Caco-2 (cell line): Measurements from ENCODE around the gene TUBG1. TPM values are rescaled to one million over a fixed set of nuclear protein-coding genes. Genes with fewer than 3 reads are reported as not detected.
A peak's percentile ranks its signal among the peaks of the same experiment; 100 is the strongest.

Experiments
- BruUV-seq: library from RNA; stranded (reverse); fragments of 400-500 nt; replicated peaks from 2 replicates; lab custom pipeline; 2021; lab: Mats Ljungman, UMichigan
- CTCF ChIA-PET: fragments of 300-600 bp; sonication (Branson Sonifier 250); formaldehyde crosslinking; loops from one replicate; lab custom pipeline; 2022; ENCODE audit warnings: antibody characterized with exemption; lab: Charles Lee
- POLR2A ChIA-PET: fragments of 300-600 bp; sonication (Branson Sonifier 250); formaldehyde crosslinking; loops from one replicate; lab custom pipeline; 2022; ENCODE audit warnings: antibody characterized with exemption; lab: Charles Lee
- DNase-seq, 2 experiments: peaks; one replicate each; pipeline versions ENCODE4 v3.0.0 to v3.0.0-alpha.2; 2020 to 2022
- H3K27me3 ChIP-seq: replicated peaks from 2 replicates; pipeline ENCODE4 v1.6.0; 2011; ENCODE audit warnings: low read length; ENCODE audit not compliant: control insufficient read depth, insufficient read depth
- H3K36me3 ChIP-seq: 2 replicates; pipeline ENCODE4 v1.5.1; 2011; ENCODE audit warnings: low read length; ENCODE audit not compliant: control insufficient read depth, insufficient read depth
- H3K4me1 ChIP-seq: fragments of 250-450 bp; sonication (Bioruptor Pico); 2 replicates; pipeline ENCODE4 v1.5.1; 2020; ENCODE audit warnings: mild to moderate bottlenecking
- H3K4me3 ChIP-seq: 2 replicates; pipeline ENCODE4 v1.5.1; 2011; ENCODE audit warnings: low read depth, mild to moderate bottlenecking, control low read depth, low read length
- H3K9me3 ChIP-seq: fragments of 250-450 bp; sonication (Bioruptor Pico); 2 replicates; pipeline ENCODE4 v1.5.1; 2020; ENCODE audit warnings: mild to moderate bottlenecking, moderate library complexity
- H3K27ac Mint-ChIP-seq: one replicate; pipeline ENCODE4 v1.8.0; 2022; ENCODE audit warnings: mixed read lengths; ENCODE audit not compliant: unreplicated experiment
- H3K27me3 Mint-ChIP-seq: one replicate; pipeline ENCODE4 v1.8.0; 2022; ENCODE audit warnings: mixed read lengths; ENCODE audit not compliant: insufficient read depth, unreplicated experiment
- H3K36me3 Mint-ChIP-seq: one replicate; pipeline ENCODE4 v1.8.0; 2022; ENCODE audit warnings: mild to moderate bottlenecking, mixed read lengths; ENCODE audit not compliant: insufficient read depth, unreplicated experiment
- H3K4me1 Mint-ChIP-seq: one replicate; pipeline ENCODE4 v1.8.0; 2022; ENCODE audit warnings: low read depth, mixed read lengths; ENCODE audit not compliant: unreplicated experiment
- H3K4me3 Mint-ChIP-seq: one replicate; pipeline ENCODE4 v1.8.0; 2022; ENCODE audit warnings: mild to moderate bottlenecking, moderate library complexity, mixed read lengths; ENCODE audit not compliant: unreplicated experiment
- H3K9me3 Mint-ChIP-seq: one replicate; pipeline ENCODE4 v1.8.0; 2022; ENCODE audit warnings: mixed read lengths; ENCODE audit not compliant: unreplicated experiment
- CTCF ChIP-seq, 2 experiments: fragments of 200-600 bp in 1 of 2; IDR thresholded peaks; 1 replicate in 1 of 2; 2 replicates in 1 of 2; pipeline versions ENCODE4 v1.5.1 to v1.8.0; 2011 to 2022; ENCODE audit warnings: antibody characterized with exemption in 1 of 2, control low read depth in 1 of 2, inconsistent platforms in 1 of 2, low read depth in 1 of 2, low read length in 1 of 2, mild to moderate bottlenecking in 1 of 2, moderate library complexity in 1 of 2; ENCODE audit not compliant: insufficient read depth in 1 of 2, severe bottlenecking in 1 of 2, unreplicated experiment in 1 of 2
- intact Hi-C: fragments of 100-400 bp; cut with micrococcal nuclease; formaldehyde crosslinking; loops from one replicate; pipeline ENCODE4 v1.10.0; 2022; ENCODE audit not compliant: unreplicated experiment
- total RNA-seq: library from RNA; stranded (reverse); gene quantifications from 2 replicates; pipeline ENCODE4 v1.2.3, GENCODE V29; 2022

TUBG1 gene
- total RNA-seq, 1 experiment from 2014 or later, result 108 TPM

GRCh38 chr17:42660692-42661345 is 51.3 kb downstream of the TUBG1 start:
- Histone ChIP-seq H3K4me1 (peaks cover 10% of the 10 kb centered on the region), H3K27me3 (no peaks in the 10 kb centered on the region), H3K4me3 (no peak overlapping the region), H3K36me3 (no peaks in the 10 kb centered on the region), H3K9me3 (no peaks in the 10 kb centered on the region)
- Mint-ChIP-seq H3K9me3 (no peaks in the 10 kb centered on the region), H3K27me3 (no peaks in the 10 kb centered on the region), H3K4me1 (peaks cover 12% of the 10 kb centered on the region), H3K27ac (no peak overlapping the region), H3K36me3 (peaks cover 33% of the 10 kb centered on the region), H3K4me3 (no peak overlapping the region)
- no peak for TF ChIP-seq CTCF (IDR thresholded peaks at IDR 0.05; ENCODE audit: insufficient read depth in 1 of 2, low read depth in 1 of 2, low read length in 1 of 2, severe bottlenecking in 1 of 2, unreplicated experiment in 1 of 2)
- POLR2A ChIA-PET, result no interaction called here
- CTCF ChIA-PET, result interaction anchor here (0.8 kb wide), 1 partner anchor 143 kb away, joined by 3 read pairs; no protein-coding TSS in a partner anchor
- intact Hi-C loops, result no loop called here
- TSS peak; percentile 42 for BruUV-seq
- no peak for DNase-seq

Other genes with a start within 250 kb of the TUBG1 start
- gene STAT3, start 221.2 kb upstream of the TUBG1 start, total RNA-seq, result 72.1 and 73.7 TPM in 2 replicates
- 143 and 173 TPM in 2 replicates for gene CAVIN1, start 186.4 kb upstream of the TUBG1 start, total RNA-seq
- gene ATP6V0A1, start 150.8 kb upstream of the TUBG1 start, total RNA-seq, result 82.8 and 103 TPM in 2 replicates
- gene NAGLU, start 73.4 kb upstream of the TUBG1 start, total RNA-seq, result 28.7 and 29.2 TPM in 2 replicates
- 2.3 and 4.0 TPM in 2 replicates for gene HSD17B1, start 56.8 kb upstream of the TUBG1 start, total RNA-seq
- 128 and 138 TPM in 2 replicates for gene COASY, start 47.5 kb upstream of the TUBG1 start, total RNA-seq
- gene MLX, start 42.6 kb upstream of the TUBG1 start, total RNA-seq, result 37.5 and 41.2 TPM in 2 replicates
- 24.7 and 25.2 TPM in 2 replicates for gene PSMC3IP, start 32.0 kb upstream of the TUBG1 start, total RNA-seq
- gene RETREG3, start 309 bp upstream of the TUBG1 start, total RNA-seq, result 58.6 and 59.0 TPM in 2 replicates
- 23.8 and 26.5 TPM in 2 replicates for gene TUBG2, start 49.6 kb downstream of the TUBG1 start, total RNA-seq
- gene PLEKHH3, start 67.3 kb downstream of the TUBG1 start, total RNA-seq, result 25.3 and 26.2 TPM in 2 replicates
- gene CCR10, start 72.2 kb downstream of the TUBG1 start, total RNA-seq, result 1.6 and 3.2 TPM in 2 replicates
- 7.2 and 7.5 TPM in 2 replicates for gene CNTNAP1, start 72.8 kb downstream of the TUBG1 start, total RNA-seq
- gene EZH1, start 135.4 kb downstream of the TUBG1 start, total RNA-seq, result 16.9 and 18.0 TPM in 2 replicates
- 21.4 and 24.3 TPM in 2 replicates for gene RAMP2, start 151.5 kb downstream of the TUBG1 start, total RNA-seq
- 96.0 and 103 TPM in 2 replicates for gene VPS25, start 163.8 kb downstream of the TUBG1 start, total RNA-seq
- 3.3 and 4.1 TPM in 2 replicates for gene WNK4, start 170.9 kb downstream of the TUBG1 start, total RNA-seq
- gene COA3, start 189.0 kb downstream of the TUBG1 start, total RNA-seq, result 63.5 and 63.6 TPM in 2 replicates
- gene CNTD1, start 189.2 kb downstream of the TUBG1 start, total RNA-seq, result 1.7 and 2.2 TPM in 2 replicates
- gene BECN1, start 214.6 kb downstream of the TUBG1 start, total RNA-seq, result 82.0 and 82.7 TPM in 2 replicates
- 195 and 197 TPM in 2 replicates for gene PSME3, start 223.7 kb downstream of the TUBG1 start, total RNA-seq
- gene AOC2, start 234.9 kb downstream of the TUBG1 start, total RNA-seq, result 3.7 and 4.2 TPM in 2 replicates
- gene AOC3, start 241.5 kb downstream of the TUBG1 start, total RNA-seq, result 0.49 and 0.93 TPM in 2 replicates